GM21423 (cell line): ENCODE results near the gene BAIAP2.
"Not testable (repeated sequence)": the region's sequence is repeated elsewhere in the genome, so short reads cannot be mapped to it uniquely, and the experiment has no call there.

Source experiments
- ATAC-seq: cut with Tn5 transposase; IDR thresholded peaks from one replicate; pipeline ENCODE4 v1.9.1; 2021; ENCODE audit warnings: mild to moderate bottlenecking, moderate library complexity; ENCODE audit not compliant: unreplicated experiment

The BAIAP2 gene

DNA sequence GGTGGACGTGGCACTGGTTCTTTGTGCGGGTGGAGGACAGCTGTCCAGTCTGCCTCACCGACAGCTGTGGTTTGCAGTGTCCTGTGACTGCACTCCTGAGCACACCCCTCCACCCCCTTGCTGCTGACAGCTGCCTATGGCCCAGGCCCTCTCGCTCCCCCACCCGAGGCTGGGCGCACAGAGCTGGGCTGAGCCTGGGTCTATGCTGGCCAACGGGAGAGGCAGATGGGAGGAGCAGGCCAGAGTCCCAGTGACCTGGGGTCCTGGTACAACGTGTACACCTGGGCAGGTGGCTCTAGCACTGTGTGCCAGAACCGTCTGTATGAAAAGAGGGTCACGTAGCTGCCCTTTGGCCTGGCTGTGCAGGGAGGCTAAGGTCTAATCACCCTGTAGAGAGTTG, 30.5 kb downstream of the BAIAP2 start:
- ATAC-seq: no peak

DNA sequence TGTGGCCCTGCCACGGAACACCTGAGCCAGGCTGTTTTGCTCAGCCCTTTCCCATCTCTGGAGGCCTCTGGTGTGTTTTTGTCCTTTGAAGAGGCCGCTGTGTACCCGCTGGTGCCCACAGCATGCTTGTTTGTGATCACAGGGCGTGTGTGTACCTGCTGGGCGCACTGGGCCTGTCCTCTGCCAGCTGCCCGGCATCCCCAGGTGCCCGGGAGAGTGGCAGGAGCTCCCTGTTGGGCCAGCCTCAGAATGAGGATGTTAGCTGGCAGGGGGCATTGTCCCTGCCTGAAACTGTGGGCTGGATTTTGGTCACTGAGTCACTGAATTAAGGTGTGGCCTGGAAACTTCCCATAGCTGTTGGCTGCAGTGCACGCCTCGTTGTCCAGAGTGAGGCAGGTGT, 31.1 kb downstream of the BAIAP2 start:
- ATAC-seq: no peak

DNA sequence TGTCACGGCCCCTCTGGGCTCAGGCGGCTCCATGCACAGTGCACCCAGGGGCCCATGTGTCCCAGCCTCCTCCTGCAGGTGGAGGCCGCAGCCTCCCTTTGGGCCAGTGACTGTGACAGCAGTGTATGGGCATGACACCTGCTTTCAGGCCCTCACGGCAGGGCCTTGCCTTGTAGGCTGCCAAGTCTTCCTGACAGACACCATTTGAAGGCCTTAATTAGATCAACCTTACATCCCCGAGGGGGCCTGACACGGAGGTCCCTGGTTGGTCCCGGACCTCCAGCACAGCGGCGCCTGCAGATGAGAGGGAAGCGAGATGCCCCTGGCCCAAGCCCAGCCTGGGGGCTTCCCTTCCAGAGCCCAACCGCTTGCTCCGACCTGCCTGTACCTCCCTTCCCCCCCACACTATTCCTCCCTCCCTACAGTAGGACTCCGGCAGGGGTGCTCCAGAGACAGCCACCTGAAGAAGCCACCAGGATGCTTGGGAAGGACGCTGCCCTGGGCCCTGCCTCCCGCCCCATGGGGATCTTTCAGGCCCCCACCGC, 31.9 kb downstream of the BAIAP2 start:
- ATAC-seq: no peak

DNA sequence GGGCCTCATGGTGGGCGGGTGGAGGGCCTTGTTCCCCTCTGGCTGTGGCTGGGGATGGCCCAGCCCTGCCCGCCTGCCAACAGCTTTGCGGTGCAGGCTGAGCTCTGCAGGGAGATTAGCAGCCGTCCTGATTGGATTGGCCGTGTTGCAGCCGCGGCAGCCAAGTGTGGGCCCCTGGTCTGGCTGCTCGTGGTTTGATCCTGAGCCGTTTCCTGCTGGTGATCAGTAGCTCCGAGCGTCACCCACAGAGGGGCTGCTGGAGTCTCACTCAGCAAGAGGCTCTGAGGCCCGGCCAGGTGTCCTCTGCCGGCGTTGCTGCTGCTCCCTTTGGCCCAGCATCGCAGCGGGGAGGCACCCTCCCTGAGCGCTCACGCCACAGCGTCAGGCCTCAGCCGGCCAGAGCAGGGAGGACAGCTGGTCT, 32.5 kb downstream of the BAIAP2 start:
- no peak for ATAC-seq

- ATAC-seq: no peak
Measured at GRCh38 chr17:81068411-81069134, 33.6 kb downstream of the BAIAP2 start.

GRCh38 chr17:81069135-81069645, 34.2 kb downstream of the BAIAP2 start:
- no peak for ATAC-seq

GRCh38 chr17:81070541-81071246, 35.7 kb downstream of the BAIAP2 start:
- no peak for ATAC-seq

- ATAC-seq: no peak
Measured at GRCh38 chr17:81071761-81072741, 37.1 kb downstream of the BAIAP2 start.

DNA sequence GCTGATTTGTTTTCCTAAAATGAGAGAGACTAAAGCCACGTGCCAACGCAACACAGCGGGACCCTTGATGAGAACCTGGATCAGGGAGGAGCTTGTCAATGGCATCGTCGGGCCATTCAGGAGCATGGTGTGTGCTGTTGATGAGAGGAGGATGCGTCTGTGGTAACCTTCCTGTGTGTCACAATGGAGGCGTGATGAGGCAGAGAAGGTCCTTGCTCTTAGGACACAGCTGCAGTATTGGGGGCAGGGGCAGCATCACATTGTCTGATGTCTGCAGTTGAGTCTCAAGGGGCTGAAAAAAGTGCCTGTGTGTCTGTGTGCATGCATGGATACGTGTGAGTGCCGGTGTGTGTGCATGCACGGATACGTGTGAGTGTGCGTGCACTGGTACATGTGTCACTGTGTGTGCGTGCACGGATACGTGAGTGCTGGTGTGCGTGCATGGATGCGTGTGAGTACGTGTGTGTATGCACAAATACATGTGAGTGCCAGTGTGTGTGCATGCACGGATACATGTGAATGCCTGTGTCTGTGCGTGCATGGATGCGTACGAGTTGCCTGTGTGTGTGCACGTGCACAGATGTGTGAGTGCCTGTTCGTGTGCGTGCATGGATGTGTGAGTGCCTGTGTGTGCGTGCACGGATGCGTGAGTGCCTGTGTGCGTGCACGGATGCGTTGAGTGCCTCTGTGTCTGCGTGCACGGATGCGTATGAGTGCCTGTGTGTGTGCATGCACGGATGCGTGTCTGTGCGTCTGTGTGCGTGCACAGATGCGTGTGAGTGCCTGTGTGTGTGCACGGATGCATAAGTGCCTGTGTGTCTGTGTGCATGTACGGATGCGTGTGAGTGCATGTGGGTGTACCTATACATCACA, 39.3 kb downstream of the BAIAP2 start:
- no peak for ATAC-seq

DNA sequence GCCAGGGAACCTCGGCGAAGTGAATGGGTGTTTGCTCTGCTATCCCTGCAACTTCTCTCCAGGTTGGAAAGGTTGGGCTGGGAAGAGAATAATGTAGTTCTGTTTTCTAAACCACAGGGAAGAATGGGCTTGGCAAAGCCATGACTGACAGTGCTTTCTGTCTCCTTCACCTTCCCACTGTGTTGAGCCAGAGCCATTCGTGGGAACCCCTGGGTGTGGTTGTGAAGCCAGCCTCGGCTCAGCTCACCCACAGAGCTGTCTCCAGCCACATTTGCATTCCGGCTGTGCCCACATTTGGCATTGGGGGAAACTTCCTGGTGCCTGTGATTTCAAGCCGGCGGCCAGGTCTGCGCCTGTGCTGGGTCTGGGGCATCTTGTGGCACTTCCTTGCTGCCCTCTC, 39.9 kb downstream of the BAIAP2 start:
- no peak for ATAC-seq

GRCh38 chr17:81075307-81075706, 40.4 kb downstream of the BAIAP2 start:
- no peak for ATAC-seq

DNA sequence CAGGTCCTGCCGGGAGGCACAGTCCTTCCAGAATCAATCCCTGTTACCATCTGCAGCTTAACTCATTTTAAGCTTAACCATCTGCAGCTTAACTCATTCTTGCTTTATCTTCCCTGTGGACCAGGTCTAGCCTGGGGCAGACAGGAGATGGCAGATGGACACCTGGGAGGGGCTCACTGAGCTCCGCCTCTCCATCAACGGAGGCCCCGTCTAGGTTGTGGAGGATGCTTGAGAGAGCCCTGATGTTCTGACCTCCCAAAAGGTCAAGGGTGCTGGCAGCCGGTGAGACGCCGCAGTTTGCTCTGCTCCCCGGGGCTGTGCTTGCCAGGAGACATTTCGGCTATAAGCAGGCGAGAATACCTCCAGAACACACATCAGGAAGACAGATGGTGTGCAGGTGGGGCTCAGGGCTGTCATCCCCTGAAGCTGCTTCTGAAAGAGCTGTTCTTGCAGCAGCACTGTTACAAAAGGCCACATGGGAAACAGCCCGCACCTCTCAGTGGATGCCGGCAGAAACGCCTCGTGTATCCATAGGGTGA, 41.3 kb downstream of the BAIAP2 start:
- no peak for ATAC-seq

DNA sequence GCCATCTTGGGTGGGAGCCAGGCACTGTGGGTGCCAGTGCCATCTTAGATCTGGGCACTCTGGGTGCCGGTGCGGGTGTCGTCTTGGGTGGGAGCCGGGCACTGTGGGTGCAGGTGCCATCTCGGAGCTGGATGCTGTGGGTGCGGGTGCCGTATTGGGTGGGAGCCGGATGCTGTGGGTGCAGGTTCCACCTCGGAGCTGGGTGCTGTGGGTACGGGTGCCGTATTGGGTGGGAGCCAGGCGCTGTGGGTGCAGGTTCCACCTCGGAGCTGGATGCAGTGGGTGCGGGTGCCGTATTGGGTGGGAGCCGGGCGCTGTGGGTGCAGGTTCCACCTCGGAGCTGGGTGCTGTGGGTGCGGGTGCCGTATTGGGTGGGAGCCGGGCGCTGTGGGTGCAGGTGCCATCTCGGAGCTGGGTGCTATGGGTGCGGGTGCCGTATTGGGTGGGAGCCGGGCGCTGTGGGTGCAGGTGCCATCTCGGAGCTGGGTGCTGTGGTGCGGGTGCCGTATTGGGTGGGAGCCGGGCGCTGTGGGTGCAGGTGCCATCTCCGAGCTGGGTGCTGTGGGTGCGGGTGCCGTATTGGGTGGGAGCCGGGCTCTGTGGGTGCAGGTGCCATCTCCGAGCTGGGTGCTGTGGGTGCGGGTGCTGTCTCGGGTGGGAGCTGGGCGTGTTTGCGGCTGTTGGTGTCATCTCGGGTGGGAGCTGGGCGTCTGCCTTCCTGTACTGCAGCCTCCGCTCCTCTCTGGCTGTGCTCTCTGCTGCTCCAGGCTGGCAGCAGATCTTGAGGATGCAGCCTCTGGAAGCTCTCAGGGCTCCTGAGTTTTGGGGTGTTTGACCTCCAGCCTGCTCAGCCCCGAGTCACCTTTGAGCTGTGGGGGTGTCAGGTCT, 43.3 kb downstream of the BAIAP2 start:
- ATAC-seq: not testable (repeated sequence)

DNA sequence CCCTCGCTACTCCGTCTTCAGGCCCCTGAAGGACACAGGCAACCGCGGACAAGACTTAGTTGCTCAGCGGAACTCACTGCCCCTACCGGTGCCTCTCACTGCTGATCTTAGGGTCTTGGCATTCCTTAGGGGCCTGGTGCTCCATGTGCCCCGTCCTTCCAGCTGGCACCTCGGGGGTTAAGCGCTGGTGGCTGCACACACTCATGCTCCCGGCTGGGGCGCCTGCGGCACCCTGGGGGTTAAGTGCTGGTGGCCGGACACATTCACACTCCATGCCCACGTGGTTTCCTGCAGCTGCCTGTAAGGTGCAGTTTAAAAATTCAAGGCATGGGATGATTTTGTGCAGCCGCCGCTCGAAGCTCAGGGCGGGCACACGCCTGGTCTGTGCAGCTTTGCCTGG, 45.1 kb downstream of the BAIAP2 start:
- no peak for ATAC-seq

GRCh38 chr17:81081222-81082176, 46.5 kb downstream of the BAIAP2 start:
- ATAC-seq: no peak

- no peak for ATAC-seq
Measured at GRCh38 chr17:81082177-81083073, 47.5 kb downstream of the BAIAP2 start.
